GOT3 (cell line): ENCODE measurements around the gene KEL.
"Not testable (repeated sequence)": the region's sequence is repeated elsewhere in the genome, so short reads cannot be mapped to it uniquely, and the experiment has no call there.

Experiments
- DNase-seq: peaks from one replicate; lab custom pipeline; 2025; ENCODE audit warnings: mixed read lengths; lab: John Stamatoyannopoulos, UW

KEL gene, protein sequence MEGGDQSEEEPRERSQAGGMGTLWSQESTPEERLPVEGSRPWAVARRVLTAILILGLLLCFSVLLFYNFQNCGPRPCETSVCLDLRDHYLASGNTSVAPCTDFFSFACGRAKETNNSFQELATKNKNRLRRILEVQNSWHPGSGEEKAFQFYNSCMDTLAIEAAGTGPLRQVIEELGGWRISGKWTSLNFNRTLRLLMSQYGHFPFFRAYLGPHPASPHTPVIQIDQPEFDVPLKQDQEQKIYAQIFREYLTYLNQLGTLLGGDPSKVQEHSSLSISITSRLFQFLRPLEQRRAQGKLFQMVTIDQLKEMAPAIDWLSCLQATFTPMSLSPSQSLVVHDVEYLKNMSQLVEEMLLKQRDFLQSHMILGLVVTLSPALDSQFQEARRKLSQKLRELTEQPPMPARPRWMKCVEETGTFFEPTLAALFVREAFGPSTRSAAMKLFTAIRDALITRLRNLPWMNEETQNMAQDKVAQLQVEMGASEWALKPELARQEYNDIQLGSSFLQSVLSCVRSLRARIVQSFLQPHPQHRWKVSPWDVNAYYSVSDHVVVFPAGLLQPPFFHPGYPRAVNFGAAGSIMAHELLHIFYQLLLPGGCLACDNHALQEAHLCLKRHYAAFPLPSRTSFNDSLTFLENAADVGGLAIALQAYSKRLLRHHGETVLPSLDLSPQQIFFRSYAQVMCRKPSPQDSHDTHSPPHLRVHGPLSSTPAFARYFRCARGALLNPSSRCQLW

GRCh38 chr7:142961973-142962926, at the start of gene KEL:
TSS of gene KEL (minus strand) at chr7:142962363. CDS start at chr7:142962206, 157 bp downstream.
- DNase-seq, result no peak

DNA sequence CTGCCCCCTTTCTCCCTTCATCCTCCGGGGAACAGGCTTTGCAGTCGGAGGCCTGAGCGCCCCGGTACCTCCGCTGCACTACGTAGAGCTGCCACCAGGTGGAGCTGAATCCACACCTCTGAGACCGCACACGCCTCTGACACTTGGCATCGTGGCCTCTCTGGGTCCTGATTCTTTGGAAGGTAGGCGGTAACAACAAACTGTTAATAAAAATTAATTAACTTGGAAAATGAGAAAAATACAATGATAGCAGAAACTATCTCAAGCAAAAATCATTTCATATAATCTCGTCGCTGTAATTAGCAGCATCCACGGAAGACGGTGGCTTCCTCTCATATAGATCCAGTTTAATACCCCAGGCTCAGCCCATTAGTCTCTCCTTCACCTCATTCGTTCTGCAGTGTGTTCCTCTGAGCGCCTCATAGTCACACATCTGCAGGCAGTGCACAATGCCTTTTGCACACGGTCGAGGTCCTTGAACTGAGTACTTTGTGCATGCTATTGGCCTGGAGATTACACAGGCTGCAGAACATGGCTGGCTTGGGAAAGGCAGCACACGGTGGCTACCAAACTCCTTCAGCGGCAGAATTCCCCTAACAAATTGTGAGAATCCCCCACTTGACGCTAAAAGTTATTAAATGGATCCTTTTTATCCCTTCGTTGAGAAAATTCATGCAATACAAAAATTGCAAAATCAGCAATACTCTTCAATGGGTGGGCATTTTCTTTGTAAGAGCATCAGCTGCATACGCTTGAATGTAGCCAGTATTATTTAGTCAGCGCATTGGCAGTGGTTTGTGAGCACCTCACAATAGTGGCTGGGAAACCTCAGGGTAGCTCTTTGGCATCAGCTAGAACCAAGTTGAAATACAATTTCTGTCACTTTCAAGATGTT, 46.1 kb upstream of the KEL start:
- DNase-seq, result peak; percentile 15

- no peak for DNase-seq
These were observed 43.6 kb upstream of the KEL start for GRCh38 chr7:143005632-143006260.

GRCh38 chr7:143003393-143004051, 41.4 kb upstream of the KEL start:
- no peak for DNase-seq

DNA sequence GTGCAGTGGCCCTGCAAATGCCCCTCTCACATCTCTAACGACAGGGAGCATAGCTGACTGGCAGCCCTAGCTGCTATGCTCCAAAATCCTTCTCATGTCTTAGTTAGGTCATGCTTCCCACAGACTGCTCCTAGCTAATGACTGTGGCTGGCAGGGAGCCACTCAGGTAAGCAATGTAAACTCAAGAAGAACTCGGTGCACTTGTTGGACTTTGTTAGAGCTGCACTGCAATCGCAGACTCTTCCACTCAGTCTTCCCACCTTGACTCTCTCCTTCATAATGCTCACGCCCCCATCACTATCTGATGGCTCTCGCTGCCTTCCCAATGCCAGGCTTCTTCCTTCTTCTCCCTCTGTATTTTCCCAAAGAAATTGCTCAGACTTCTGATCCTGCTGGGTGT, 40.7 kb upstream of the KEL start:
- DNase-seq, result no peak

DNA sequence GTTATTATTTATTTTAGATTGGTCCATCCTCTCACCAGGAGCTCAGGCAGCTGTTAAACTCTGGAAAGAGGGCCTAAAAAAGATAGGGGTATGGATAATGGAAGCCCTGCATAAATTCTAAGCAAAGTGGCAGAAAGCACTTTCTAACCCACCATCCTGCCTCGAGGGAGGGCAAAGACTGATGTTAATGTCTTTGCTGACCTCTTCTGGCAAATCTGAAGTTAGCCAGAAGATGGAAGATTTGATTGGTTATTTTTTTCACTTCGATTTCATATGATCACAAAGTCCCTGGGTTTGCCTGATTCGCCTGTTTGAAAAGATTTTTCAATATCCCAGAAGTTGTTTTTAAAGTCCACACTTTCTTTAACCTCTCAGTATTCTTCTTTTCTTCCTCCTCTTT, 39.9 kb upstream of the KEL start:
- no peak for DNase-seq

- no peak for DNase-seq
These were observed 38.5 kb upstream of the KEL start for GRCh38 chr7:143000648-143001047.

DNA sequence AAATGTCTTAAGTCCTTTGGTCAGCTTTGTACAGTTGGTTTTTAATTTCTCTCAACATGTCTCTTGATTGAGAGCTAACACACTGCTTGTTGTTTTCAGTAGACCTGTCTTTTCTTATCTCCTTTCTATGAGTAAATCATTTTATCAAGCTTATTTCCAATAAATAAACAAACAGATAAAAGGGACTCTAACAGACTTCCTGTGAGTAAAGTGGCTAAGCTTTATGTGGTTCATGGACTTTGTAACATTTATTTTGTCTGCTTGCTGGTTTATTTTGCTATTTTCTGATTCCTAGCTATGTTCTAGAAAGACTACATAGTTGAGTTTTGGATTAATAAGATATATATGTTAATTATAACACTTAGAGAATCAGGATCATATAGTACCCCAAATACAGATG, 37.6 kb upstream of the KEL start:
- DNase-seq, result no peak

DNA sequence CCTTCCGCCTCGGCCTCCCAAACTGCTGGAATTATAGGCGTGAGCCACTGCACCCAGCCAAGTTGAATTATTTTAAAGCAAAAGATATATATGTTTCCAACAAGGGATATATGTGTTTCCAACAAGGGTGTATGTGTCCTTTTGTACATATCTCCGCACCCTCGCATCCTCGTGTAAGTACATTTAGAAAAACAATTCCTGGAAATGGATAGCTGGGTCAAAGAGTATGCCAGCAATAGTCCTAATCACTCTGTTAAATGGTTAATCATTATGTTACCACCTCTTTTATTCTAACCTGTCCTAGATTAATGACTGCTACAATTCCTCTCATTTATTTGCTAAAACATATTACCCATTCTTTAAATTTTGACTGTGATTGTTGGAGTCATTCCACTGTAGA, 36.8 kb upstream of the KEL start:
- DNase-seq, result no peak

DNA sequence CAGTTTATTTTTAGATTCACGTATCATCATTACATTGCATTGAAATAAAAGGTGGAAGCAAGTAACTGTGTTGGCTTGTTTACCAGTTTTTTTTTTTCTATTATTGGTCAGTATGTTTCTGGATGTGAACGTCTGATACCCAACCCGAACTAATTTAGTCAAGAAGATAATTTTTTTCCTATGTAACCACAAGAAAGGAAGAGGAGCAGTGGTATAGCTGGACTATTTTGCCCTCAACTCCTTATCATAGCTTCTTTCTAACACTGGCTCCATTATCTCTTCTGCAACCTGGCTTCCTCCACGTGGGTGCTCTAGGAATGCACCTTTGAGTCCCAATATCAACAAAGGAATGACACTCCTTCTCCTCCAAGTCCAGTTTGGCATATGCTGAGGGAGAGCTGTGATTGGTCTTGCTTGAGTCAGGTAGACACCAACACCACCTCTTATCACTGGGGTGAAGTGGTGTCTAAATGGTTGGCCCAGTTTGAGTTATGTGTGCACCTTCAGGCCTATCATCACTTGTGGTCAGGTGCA, 35.4 kb upstream of the KEL start:
- no peak for DNase-seq

GRCh38 chr7:142992427-142992826, 30.3 kb upstream of the KEL start:
- no peak for DNase-seq

DNA sequence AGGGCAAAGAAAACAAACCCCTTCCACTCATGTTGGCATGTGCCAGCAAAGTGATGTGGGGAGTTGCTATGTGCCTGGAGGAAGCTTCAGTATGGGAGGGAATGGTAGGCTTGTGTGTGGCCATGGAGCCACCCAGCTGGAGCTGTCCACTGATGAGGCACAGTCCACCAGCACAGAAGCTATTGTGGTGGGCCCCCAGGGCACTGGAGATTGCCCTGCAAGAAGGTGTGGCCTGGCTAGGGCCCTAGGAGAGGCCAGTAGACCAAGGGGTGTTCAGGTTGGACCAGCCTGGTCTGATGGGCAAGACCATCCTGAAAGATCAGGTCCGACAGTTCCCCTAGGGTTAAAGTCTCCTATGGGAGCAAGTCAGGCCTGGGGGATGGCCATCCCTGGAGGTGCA, 22.1 kb upstream of the KEL start:
- no peak for DNase-seq

DNA sequence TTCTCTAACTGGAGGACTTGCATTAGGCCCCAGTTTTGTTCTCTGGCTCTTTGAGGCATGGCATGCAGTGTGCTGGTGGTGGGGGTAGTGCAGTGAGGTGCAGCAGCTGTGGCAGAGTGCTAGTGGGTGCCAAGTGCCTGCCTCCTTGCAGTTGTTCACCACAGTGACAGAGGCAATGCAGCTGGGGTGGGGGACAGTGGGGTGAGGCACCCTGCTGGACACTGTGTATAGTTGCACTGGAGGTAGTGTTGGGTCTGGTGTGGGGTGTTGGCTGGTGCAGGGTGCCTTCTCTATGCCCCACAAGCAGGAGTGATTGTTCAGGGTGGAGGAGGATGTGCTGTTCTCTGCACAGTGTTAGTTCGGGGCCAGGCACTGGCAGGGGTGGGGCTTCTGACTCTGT, 21.7 kb upstream of the KEL start:
- DNase-seq, result no peak

DNA sequence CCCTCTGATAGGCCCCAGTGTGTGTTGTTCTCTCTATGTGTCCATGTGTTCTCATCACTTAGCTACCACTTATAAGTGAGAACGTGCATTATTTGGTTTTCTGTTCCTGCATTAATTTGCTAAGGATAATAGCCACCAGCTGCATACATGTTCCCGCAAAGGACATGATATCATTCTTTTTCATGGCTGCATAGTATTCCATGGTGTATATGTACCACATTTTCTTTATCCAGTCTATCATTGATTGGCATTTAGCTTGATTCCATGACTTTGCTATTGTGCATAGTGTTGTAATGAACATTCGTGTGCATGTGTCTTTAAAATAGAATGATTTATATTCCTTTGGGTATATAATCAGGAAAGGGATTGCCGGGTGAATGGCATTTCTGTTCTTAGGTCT, 16.2 kb upstream of the KEL start:
- DNase-seq, result not testable (repeated sequence)

DNA sequence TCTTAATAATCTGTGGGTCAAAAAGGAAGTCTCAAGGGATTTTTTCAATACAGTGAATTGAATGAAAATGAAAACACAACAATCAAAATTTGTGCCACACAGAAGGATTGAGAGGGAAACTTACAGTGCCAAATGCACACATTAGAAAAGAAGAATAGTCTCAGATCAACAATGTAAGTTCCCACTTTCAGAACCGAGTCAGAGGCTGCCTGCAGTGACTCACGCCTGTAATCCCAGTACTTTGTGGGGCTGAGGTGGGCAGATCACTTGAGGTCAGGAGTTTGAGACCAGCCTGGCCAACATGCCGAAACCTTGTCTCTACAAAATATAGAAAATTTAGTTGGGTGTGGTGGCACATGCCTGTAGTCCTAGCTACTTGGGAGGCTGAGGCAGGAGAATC, 12.5 kb upstream of the KEL start:
- DNase-seq, result no peak

- DNase-seq, result no peak
These were observed 7.0 kb upstream of the KEL start for GRCh38 chr7:142969183-142969582.

GRCh38 chr7:142968229-142968628, 6.1 kb upstream of the KEL start:
- DNase-seq, result no peak

- DNase-seq, result no peak
These were observed 2.5 kb upstream of the KEL start for GRCh38 chr7:142964502-142965246.

GRCh38 chr7:142963993-142964392, 1.8 kb upstream of the KEL start:
- no peak for DNase-seq
